ENCODE data around the gene LARP4B.

DNA sequence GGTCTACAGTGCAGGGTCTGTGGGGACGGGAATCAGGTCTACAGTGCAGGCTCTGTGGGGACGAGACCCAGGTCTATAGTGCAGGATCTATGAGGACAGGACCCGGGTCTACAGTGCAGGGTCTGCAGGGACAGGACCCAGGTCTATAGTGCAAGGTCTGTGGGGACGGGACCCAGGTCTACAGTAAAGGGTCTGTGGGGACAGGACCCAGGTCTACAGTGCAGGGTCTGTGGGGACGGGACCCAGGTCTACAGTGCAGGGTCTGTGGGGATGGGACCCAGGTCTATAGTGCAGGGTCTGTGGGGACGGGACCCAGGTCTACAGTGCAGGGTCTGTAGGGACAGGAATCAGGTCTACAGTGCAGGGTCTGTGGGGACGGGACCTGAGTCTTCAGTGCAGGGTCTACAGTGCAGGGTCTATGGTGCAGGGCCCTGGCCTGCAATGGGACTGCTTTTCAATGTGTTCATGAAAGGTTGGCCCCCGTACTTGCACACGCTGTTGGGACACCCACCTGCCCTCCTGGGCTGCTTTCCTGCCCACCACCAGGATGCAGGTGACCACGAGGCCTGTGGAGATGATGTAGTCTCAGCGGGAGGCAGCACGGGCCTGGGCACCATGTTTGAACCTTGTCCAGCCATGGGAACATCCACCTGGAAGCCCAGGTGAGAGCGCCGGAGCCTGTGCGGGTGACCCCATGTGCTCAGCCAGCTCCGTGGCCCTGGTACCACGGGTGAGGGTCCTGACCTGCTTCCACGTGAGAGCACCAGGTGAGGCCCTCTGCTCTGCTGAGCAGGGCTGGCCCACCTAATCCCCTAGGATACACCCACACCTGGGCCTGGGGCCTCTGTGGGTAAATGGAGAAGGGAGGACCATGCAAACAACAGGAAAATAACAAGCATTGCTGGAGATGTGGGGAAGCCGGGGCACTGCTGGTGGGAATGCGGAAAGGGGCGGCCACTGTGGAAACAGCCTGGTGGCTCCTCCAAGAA lies 150.7 kb downstream of the LARP4B start:
- TF ChIP-seq, protein P1, sequence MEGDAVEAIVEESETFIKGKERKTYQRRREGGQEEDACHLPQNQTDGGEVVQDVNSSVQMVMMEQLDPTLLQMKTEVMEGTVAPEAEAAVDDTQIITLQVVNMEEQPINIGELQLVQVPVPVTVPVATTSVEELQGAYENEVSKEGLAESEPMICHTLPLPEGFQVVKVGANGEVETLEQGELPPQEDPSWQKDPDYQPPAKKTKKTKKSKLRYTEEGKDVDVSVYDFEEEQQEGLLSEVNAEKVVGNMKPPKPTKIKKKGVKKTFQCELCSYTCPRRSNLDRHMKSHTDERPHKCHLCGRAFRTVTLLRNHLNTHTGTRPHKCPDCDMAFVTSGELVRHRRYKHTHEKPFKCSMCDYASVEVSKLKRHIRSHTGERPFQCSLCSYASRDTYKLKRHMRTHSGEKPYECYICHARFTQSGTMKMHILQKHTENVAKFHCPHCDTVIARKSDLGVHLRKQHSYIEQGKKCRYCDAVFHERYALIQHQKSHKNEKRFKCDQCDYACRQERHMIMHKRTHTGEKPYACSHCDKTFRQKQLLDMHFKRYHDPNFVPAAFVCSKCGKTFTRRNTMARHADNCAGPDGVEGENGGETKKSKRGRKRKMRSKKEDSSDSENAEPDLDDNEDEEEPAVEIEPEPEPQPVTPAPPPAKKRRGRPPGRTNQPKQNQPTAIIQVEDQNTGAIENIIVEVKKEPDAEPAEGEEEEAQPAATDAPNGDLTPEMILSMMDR (optimal IDR thresholded peaks at IDR 0.05 in 1 of 3, IDR thresholded peaks at IDR 0.05 in 1 of 3, conservative IDR thresholded peaks at IDR 0.05 in 1 of 3; ENCODE audit: extremely low read depth in 1 of 3, insufficient read depth in 2 of 3, low read length in 3 of 3): no peak
- TF ChIP-seq EZH2 (IDR thresholded peaks at IDR 0.05; ENCODE audit: low read length): no peak
